GM11168 (cell line): Measurements from ENCODE around the gene HOXA6.

Experiments used
- in situ Hi-C: fragments of 300-500 bp; cut with MboI; formaldehyde crosslinking; loops from one replicate; pipeline ENCODE4 v1.12.0; 2022; ENCODE audit warnings: low sequenced_read_pairs; ENCODE audit not compliant: unreplicated experiment

HOXA6 gene

GRCh38 chr7:27106181-27106900 lies 41.2 kb downstream of the HOXA6 start:
- in situ Hi-C loops, result no loop called here

GRCh38 chr7:27105301-27106031 lies 42.1 kb downstream of the HOXA6 start:
- in situ Hi-C loops, result no loop called here

GRCh38 chr7:27104341-27105058 lies 43.1 kb downstream of the HOXA6 start:
- in situ Hi-C loops, result no loop called here

GRCh38 chr7:27103489-27104226 lies 43.9 kb downstream of the HOXA6 start:
- in situ Hi-C loops, result no loop called here

- in situ Hi-C loops, result no loop called here
Observed at GRCh38 chr7:27102581-27103442, 44.8 kb downstream of the HOXA6 start, which contains the start of gene HOXA2. Gene HOXA2, minus strand, starts transcription at chr7:27102683. Its CDS starts 183 bp downstream, at chr7:27102500.

GRCh38 chr7:27101957-27102580 lies 45.5 kb downstream of the HOXA6 start:
- in situ Hi-C loops, result no loop called here

- in situ Hi-C loops, result no loop called here
Observed at GRCh38 chr7:27101171-27101956, 46.2 kb downstream of the HOXA6 start.

GRCh38 chr7:27100694-27101170 lies 46.8 kb downstream of the HOXA6 start:
- in situ Hi-C loops, result no loop called here

GRCh38 chr7:27099453-27100370 lies 47.9 kb downstream of the HOXA6 start:
- in situ Hi-C loops, result loop anchor here (10.0 kb wide), 1 partner anchor 825 kb away; no protein-coding TSS in a partner anchor

GRCh38 chr7:27098578-27099451 lies 48.8 kb downstream of the HOXA6 start:
- in situ Hi-C loops, result loop anchor here (10.0 kb wide), 1 partner anchor 824 kb away; no protein-coding TSS in a partner anchor

GRCh38 chr7:27097686-27098577 lies 49.6 kb downstream of the HOXA6 start:
- in situ Hi-C loops, result loop anchor here (10.0 kb wide), 1 partner anchor 823 kb away; no protein-coding TSS in a partner anchor

GRCh38 chr7:27096768-27097514 lies 50.6 kb downstream of the HOXA6 start:
- in situ Hi-C loops, result loop anchor here (10.0 kb wide), 1 partner anchor 822 kb away; no protein-coding TSS in a partner anchor

GRCh38 chr7:27095897-27096767 lies 51.4 kb downstream of the HOXA6 start, which contains the start of gene HOXA1:
Gene HOXA1, minus strand, starts transcription at chr7:27096000. Its CDS starts 88 bp downstream, at chr7:27095912.
- in situ Hi-C loops, result loop anchor here (10.0 kb wide), 1 partner anchor 821 kb away; no protein-coding TSS in a partner anchor
